GM12864 (cell line): Measurements from ENCODE around the gene CYP19A1.
A peak's percentile ranks its signal among the peaks of the same experiment; 100 is the strongest.
"Not testable (repeated sequence)": the region's sequence is repeated elsewhere in the genome, so short reads cannot be mapped to it uniquely, and the experiment has no call there.

Experiments used
- DNase-seq: peaks from one replicate; pipeline ENCODE4 v3.0.0-alpha.2; 2011; ENCODE audit warnings: low read depth
- H3K4me3 ChIP-seq: 2 replicates; pipeline ENCODE4 v1.5.1; 2011; ENCODE audit warnings: mild to moderate bottlenecking, low read depth, low read length, control low read depth
- TF ChIP-seq, protein P1 (sequence below): IDR thresholded peaks from 2 replicates; pipeline ENCODE4 v1.5.1; 2011; ENCODE audit warnings: low read depth, mild to moderate bottlenecking, moderate library complexity, low read length, control low read depth, inconsistent platforms; ENCODE audit errors: missing control alignments

Gene CYP19A1

DNA sequence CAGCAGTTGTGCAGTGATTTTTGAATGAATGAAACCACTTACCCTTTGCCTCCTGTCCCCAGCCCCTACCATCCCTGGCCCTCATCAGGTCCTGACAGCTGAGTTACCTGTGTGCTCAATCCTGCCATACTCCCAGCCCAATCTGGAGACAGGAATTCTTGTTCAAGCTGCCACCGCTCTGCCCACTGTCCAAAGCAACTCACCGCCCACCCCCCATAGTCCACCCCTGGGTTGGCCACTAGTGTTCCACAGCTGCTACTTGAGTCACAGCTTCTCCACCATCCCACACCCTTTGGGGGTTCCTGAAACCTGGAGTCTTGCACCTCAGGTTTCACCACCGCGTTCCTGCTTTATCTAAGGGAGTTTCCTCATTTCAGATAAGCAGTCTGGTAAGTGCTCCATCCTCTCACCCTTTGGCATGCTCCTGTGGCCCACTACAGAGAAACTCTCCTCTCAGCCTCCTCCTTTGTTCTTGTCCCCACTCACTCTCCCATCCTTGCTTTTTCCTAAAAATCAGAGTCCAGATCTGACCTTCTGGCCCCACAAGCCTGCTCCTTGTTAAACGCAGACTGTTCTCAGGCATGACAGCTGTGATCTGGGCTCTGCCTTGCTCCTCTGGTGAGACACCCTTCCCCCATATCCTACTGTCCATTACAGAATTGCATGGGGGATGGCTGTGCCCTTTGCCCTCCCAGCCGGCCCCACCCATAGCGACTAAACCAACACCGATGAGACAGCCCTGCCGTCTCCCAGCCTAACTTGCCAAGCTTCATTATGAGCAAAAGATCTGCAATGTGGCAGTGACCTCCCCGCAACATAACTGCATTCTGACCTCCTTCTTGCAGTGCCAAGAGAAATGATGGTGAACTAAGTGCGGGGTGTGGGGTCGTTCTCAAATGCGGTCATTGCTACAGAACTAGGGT lies 50.0 kb downstream of the CYP19A1 start:
- no peak overlapping the region for H3K4me3 ChIP-seq
- TF ChIP-seq, protein P1, sequence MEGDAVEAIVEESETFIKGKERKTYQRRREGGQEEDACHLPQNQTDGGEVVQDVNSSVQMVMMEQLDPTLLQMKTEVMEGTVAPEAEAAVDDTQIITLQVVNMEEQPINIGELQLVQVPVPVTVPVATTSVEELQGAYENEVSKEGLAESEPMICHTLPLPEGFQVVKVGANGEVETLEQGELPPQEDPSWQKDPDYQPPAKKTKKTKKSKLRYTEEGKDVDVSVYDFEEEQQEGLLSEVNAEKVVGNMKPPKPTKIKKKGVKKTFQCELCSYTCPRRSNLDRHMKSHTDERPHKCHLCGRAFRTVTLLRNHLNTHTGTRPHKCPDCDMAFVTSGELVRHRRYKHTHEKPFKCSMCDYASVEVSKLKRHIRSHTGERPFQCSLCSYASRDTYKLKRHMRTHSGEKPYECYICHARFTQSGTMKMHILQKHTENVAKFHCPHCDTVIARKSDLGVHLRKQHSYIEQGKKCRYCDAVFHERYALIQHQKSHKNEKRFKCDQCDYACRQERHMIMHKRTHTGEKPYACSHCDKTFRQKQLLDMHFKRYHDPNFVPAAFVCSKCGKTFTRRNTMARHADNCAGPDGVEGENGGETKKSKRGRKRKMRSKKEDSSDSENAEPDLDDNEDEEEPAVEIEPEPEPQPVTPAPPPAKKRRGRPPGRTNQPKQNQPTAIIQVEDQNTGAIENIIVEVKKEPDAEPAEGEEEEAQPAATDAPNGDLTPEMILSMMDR, result no peak
- DNase-seq, result no peak

DNA sequence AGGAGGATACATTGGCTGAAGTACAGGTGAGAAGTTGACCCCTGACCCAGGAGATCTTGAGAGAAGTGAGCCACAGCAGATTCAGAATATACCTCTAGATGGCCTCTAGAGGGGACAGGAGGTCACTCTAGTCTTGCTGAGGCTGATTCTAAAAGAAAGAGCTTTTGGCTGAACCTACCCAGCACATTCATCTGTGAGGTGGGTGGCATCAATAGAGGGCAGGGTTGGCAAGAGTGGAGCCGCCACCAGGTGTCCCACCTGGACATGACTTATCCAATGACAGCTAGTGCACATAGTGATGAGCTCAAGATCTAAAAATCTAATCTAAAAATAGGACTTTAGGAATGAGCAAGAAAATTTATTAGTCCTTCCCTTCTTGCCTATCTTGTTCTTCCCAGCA lies 51.6 kb downstream of the CYP19A1 start:
- TF ChIP-seq, protein P1, result peak; percentile 36
- no peak for DNase-seq
- no peak overlapping the region for H3K4me3 ChIP-seq

DNA sequence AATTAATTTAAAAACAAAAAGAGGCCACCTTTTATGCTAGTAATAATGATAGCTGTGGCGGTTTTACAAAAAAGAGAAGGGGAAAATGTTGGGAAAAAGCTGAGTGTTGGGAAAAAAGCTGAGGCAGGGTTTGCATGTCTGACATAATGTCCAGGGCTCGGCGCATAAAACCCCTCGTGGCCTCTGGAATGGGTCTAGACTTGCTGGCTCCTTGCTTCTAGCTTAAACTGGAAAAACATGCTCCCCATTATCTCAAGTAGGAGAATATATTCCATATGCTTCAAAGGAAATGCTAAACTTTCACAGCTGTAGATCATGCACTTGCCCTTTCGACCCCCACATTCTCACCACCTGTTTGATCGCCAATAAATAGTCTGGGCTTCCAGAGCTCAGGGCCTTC lies 53.0 kb downstream of the CYP19A1 start:
- TF ChIP-seq, protein P1, result no peak
- DNase-seq, result no peak
- H3K4me3 ChIP-seq, result no peak overlapping the region

DNA sequence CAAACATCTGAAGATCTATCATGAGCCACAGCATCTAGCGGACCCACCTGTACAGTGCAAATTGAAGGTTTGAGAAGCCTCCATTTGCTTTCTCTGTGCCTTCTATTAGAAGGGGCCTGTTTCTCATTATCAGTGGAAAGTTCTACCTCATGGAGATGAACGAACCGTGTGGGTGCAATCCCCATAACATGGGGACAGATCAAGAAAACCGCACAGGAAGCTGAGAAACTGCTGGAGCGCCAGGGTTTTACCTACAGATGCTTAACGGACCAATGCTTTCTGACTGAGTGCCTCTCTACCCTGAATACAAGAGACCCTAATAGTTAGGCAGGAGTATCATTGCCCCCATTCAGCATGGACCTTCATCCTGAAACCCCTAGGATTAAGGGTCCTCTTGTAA lies 53.5 kb downstream of the CYP19A1 start:
- DNase-seq, result no peak
- TF ChIP-seq, protein P1, result no peak
- no peak overlapping the region for H3K4me3 ChIP-seq

DNA sequence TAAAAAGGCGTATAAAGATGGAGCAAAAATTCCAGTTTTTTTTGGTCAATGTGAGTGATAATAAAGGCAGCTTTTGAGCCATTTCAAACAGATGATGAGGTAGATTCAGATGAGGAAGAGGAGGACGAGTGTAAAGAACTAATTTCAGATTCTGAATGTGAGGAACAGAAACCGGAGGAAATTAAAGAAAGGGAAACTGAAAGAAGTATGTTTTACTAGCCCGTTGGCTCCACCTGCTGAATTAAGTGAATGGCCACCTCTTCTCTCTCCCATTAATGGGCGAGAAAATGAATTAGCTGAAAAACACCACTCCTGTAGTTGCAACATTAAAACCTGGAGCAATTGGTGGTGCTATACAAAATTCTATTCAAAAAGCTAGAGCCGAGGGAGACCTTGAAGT lies 55.4 kb downstream of the CYP19A1 start:
- TF ChIP-seq, protein P1, result peak; percentile 34
- DNase-seq, result peak; percentile 18
- no peak overlapping the region for H3K4me3 ChIP-seq

DNA sequence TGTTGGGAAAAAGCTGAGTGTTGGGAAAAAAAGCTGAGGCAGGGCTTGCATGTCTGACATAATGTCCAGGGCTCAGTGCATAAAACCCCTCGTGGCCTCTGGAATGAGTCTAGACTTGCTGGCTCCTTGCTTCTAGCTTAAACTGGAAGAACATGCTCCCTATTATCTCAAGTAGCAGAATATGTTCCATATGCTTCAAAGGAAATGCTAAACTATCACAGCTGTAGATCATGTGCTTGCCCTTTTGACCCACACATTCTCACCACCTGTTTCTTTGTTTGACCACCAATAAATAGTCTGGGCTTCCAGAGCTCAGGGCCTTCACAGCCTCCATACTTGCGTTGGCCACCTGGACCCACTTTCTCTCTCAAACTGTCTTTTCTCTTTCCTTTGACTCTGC lies 56.2 kb downstream of the CYP19A1 start:
- DNase-seq, H3K4me3 ChIP-seq: not testable (repeated sequence)

DNA sequence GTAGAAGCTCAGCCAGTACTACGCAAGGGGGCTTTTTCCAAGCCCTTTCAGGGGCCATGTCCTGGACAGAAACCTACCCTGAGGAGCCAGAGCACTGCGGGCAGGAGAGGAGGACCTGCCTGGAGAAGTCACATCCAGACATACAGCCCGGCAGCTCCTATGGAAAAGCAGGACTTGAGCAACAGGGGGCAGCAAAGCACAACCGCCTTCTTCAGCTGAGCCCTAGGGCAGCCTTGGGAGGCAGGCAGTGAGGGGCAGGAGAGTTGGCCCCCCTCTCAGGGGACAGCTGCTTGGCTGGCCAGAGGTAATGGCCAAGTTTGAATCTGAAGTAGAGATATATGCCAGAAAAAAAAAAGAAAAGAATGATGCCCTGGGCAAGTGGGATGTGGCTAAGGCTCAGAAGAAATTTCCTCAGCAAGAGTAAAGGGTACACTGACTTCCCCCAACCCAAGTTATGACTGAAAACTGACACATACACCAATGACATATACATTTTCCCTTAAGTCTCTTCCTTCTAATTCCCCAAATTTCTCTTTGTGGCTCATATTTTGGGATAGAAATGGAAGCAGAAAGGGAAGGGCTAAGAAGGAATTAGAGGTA lies 56.9 kb downstream of the CYP19A1 start:
- TF ChIP-seq, protein P1, result peak; percentile 65
- no peak for DNase-seq
- no peak overlapping the region for H3K4me3 ChIP-seq
